GM12878 (cell line): ENCODE data around the gene LIX1L. TPM values are rescaled to one million over a fixed set of nuclear protein-coding genes. Genes with fewer than 3 reads are reported as not detected.
A peak's percentile ranks its signal among the peaks of the same experiment; 100 is the strongest.
"Not testable (repeated sequence)": the region's sequence is repeated elsewhere in the genome, so short reads cannot be mapped to it uniquely, and the experiment has no call there.

Experiments used
- ATAC-seq: fragments of 200-7000 bp; cut with Tn5 transposase; 3 replicates; pipeline ENCODE4 v1.9.1; 2020; ENCODE audit warnings: mild to moderate bottlenecking, moderate library complexity
- BruUV-seq: library from RNA; stranded (reverse); fragments of 400-500 nt; replicated peaks from 2 replicates; lab custom pipeline; 2021; lab: Mats Ljungman, UMichigan
- CTCF ChIA-PET: fragments of 300-600 bp; sonication (Branson Sonifier 250); formaldehyde crosslinking; extraction: SDS; loops from one replicate; lab custom pipeline; 2021; ENCODE audit warnings: inconsistent platforms; lab: Yijun Ruan, JAX
- POLR2A ChIA-PET: fragments of 350-600 bp; formaldehyde crosslinking; extraction: SDS; loops from one replicate; lab custom pipeline; 2021; ENCODE audit warnings: inconsistent platforms; lab: Charles Lee
- RAD21 ChIA-PET: fragments of 300-600 bp; sonication (Branson Sonifier 250); formaldehyde crosslinking; loops from one replicate; lab custom pipeline; 2023; ENCODE audit warnings: antibody characterized with exemption; ENCODE audit not compliant: unreplicated experiment; lab: Charles Lee
- SMC1A ChIA-PET: fragments of 300-600 bp; sonication (Branson Sonifier 250); formaldehyde crosslinking; loops from one replicate; lab custom pipeline; 2023; ENCODE audit not compliant: unreplicated experiment, uncharacterized antibody; lab: Charles Lee
- DNase-seq: peaks from one replicate; pipeline ENCODE4 v3.0.0-alpha.2; 2011; ENCODE audit warnings: low read depth, low spot score
- FAIRE-seq: peaks from 3 replicates; lab custom pipeline; 2011; peaks lifted over from hg19 to GRCh38; lab: Jason Lieb, UNC
- H2AFZ ChIP-seq: 2 replicates; pipeline ENCODE4 v1.6.0; 2011; ENCODE audit warnings: low read depth, low read length, control low read depth; ENCODE audit not compliant: control insufficient read depth
- H3K27ac ChIP-seq: 2 replicates; pipeline ENCODE4 v1.5.1; 2011; ENCODE audit warnings: control low read depth; ENCODE audit not compliant: control insufficient read depth, insufficient read depth
- H3K27me3 ChIP-seq, 2 experiments: replicated peaks in 1 of 2; 2 replicates each; pipeline versions ENCODE4 v1.6.0 to v1.6.1; 2011; ENCODE audit warnings: low read length in 1 of 2; ENCODE audit not compliant: control insufficient read depth in 2 of 2, insufficient read depth in 2 of 2
- H3K36me3 ChIP-seq, 2 experiments: 2 replicates each; pipeline ENCODE4 v1.5.1; 2011; ENCODE audit warnings: low read length in 1 of 2; ENCODE audit not compliant: control insufficient read depth in 2 of 2, insufficient read depth in 2 of 2
- H3K4me1 ChIP-seq: 2 replicates; pipeline ENCODE4 v1.6.1; 2011; ENCODE audit warnings: mild to moderate bottlenecking, low read length, moderate library complexity, mixed read lengths; ENCODE audit not compliant: control insufficient read depth, insufficient read depth
- H3K4me2 ChIP-seq: 2 replicates; pipeline ENCODE4 v1.6.0; 2011; ENCODE audit warnings: control low read depth; ENCODE audit not compliant: control insufficient read depth, insufficient read depth
- H3K4me3 ChIP-seq: fragments of 200-600 bp; sonication (generic); 2 replicates; pipeline ENCODE4 v1.5.1; 2016
- H3K79me2 ChIP-seq: 2 replicates; pipeline ENCODE4 v1.6.0; 2011; ENCODE audit warnings: low read length; ENCODE audit not compliant: control insufficient read depth, insufficient read depth
- H3K9ac ChIP-seq: 2 replicates; pipeline ENCODE4 v1.8.0; 2011; ENCODE audit warnings: low read length, control low read depth, mixed read lengths; ENCODE audit not compliant: control insufficient read depth, insufficient read depth
- H3K9me3 ChIP-seq: replicated peaks from 3 replicates; pipeline ENCODE4 v1.5.1; 2011; ENCODE audit warnings: mild to moderate bottlenecking, low read length; ENCODE audit not compliant: control insufficient read depth, insufficient read depth
- H4K20me1 ChIP-seq: 2 replicates; pipeline ENCODE4 v1.6.0; 2011; ENCODE audit not compliant: control insufficient read depth, insufficient read depth
- ATF7 ChIP-seq: fragments of 450-650 bp; IDR thresholded peaks from 2 replicates; pipeline ENCODE4 v1.6.1; 2016; ENCODE audit warnings: low read depth, mild to moderate bottlenecking
- BCL11A ChIP-seq: IDR thresholded peaks from 2 replicates; pipeline ENCODE4 v1.6.1; 2011; ENCODE audit warnings: low read depth, low read length
- CBX3 ChIP-seq: fragments of 200-600 bp; sonication (generic); IDR thresholded peaks from 2 replicates; pipeline ENCODE4 v1.6.1; 2016; ENCODE audit warnings: low read depth, borderline replicate concordance
- ESRRA ChIP-seq: IDR thresholded peaks from 2 replicates; pipeline ENCODE4 v1.6.1; 2012; ENCODE audit warnings: mild to moderate bottlenecking, low read length, improper control_type of control experiment
- TCF12 ChIP-seq: IDR thresholded peaks from 2 replicates; pipeline ENCODE4 v1.6.1; 2011; ENCODE audit warnings: low read depth, mild to moderate bottlenecking, low read length
- ZNF24 ChIP-seq: fragments of 450-650 bp; IDR thresholded peaks from 2 replicates; pipeline ENCODE4 v1.6.1; 2017; ENCODE audit warnings: antibody characterized with exemption, mild to moderate bottlenecking
- WGBS: methylation state at CpG from one replicate; pipeline ENCODE4 v1.1.6; 2016; ENCODE audit warnings: low lambda C conversion rate; ENCODE audit not compliant: insufficient replicate concordance, insufficient coverage; ENCODE audit errors: missing lambda C conversion rate; 5-methylcytosine and 5-hydroxymethylcytosine counted together
- in situ Hi-C: fragments of 300-500 bp; cut with MboI; formaldehyde crosslinking; loops from 9 replicates; pipeline ENCODE4 v1.14.3; 2018; ENCODE audit warnings: mixed read lengths
- intact Hi-C: fragments of 100-400 bp; cut with micrococcal nuclease; formaldehyde crosslinking; loops from one replicate; pipeline ENCODE4 v1.14.2; 2022; ENCODE audit not compliant: unreplicated experiment
- polyA plus RNA-seq, 11 experiments: library from polyadenylated mRNA; depleted of rRNA in 4 of 11; unstranded in 6 of 11; stranded (reverse) in 5 of 11; fragments of >200 nt; fragmentation: Nextera tagmentation in 4 of 11; fragmentation: Illumina TruSeq in 1 of 11; extraction: Ambion mirVana in 4 of 11; extraction: Trizol in 1 of 11; gene quantifications; 1 replicate in 1 of 11; 2 replicates in 10 of 11; pipeline versions ENCODE4 v1.2.1 to v1.2.3, GENCODE V29; 2011 to 2016; ENCODE audit warnings: inconsistent platforms in 2 of 11, missing spikeins in 2 of 11, low read depth in 1 of 11
- total RNA-seq, 4 experiments: library from RNA; depleted of rRNA in 3 of 4; stranded (reverse); fragments of >200 nt in 3 of 4; fragmentation: Illumina TruSeq in 1 of 4; extraction: Trizol in 1 of 4; gene quantifications; 2 replicates each; pipeline versions ENCODE4 v1.2.1 to v1.2.3, GENCODE V29; 2013 to 2021
- TF ChIP-seq, protein P1 (sequence below): fragments of 450-650 bp; IDR thresholded peaks from 2 replicates; pipeline ENCODE4 v1.6.1; 2016; ENCODE audit warnings: mild to moderate bottlenecking
- TF ChIP-seq, protein P2 (sequence below): fragments of 450-650 bp; formaldehyde crosslinking; IDR thresholded peaks from 2 replicates; pipeline ENCODE4 v1.5.0; 2022; ENCODE audit warnings: mild to moderate bottlenecking, missing genetic modification characterization
- TF ChIP-seq, protein P3 (sequence below): fragments of 450-650 bp; IDR thresholded peaks from 2 replicates; pipeline ENCODE4 v1.6.1; 2016; ENCODE audit warnings: mild to moderate bottlenecking, moderate library complexity, borderline replicate concordance

Gene LIX1L
- total and polyA plus RNA-seq, 10 of the 15 experiments (the other 5 are each of a cell fraction or from before 2014, with no cell fraction given) = 5.5 to 48.2 (median 15.3) TPM

DNA sequence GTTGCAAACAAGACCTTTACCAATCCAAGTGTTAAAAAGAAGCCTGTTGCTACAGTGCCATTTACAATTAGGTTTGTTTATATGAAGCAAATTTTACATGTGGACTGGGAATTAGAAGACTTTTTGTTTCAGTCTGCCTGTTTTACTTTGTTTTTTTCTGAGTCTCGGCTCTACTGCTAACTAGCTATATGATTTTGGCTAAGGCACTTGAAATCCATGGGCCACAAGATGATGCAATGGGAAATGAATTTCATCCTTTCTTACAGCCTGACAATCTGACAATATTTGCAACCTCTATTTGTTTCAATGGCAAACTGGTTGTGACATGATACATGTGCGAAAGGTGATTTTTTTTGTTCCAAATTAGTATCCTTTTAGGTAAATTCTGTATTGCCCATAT lies 35.6 kb downstream of the LIX1L start (continued):
- TF ChIP-seq, protein P1, sequence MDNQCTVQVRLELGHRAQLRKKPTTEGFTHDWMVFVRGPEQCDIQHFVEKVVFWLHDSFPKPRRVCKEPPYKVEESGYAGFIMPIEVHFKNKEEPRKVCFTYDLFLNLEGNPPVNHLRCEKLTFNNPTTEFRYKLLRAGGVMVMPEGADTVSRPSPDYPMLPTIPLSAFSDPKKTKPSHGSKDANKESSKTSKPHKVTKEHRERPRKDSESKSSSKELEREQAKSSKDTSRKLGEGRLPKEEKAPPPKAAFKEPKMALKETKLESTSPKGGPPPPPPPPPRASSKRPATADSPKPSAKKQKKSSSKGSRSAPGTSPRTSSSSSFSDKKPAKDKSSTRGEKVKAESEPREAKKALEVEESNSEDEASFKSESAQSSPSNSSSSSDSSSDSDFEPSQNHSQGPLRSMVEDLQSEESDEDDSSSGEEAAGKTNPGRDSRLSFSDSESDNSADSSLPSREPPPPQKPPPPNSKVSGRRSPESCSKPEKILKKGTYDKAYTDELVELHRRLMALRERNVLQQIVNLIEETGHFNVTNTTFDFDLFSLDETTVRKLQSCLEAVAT = no peak
- no peak for TF ChIP-seq ATF7
- TF ChIP-seq ZNF24 = no peak
- TF ChIP-seq BCL11A = no peak
- no peak for TF ChIP-seq TCF12
- no peak for TF ChIP-seq ESRRA
- TF ChIP-seq, protein P2, sequence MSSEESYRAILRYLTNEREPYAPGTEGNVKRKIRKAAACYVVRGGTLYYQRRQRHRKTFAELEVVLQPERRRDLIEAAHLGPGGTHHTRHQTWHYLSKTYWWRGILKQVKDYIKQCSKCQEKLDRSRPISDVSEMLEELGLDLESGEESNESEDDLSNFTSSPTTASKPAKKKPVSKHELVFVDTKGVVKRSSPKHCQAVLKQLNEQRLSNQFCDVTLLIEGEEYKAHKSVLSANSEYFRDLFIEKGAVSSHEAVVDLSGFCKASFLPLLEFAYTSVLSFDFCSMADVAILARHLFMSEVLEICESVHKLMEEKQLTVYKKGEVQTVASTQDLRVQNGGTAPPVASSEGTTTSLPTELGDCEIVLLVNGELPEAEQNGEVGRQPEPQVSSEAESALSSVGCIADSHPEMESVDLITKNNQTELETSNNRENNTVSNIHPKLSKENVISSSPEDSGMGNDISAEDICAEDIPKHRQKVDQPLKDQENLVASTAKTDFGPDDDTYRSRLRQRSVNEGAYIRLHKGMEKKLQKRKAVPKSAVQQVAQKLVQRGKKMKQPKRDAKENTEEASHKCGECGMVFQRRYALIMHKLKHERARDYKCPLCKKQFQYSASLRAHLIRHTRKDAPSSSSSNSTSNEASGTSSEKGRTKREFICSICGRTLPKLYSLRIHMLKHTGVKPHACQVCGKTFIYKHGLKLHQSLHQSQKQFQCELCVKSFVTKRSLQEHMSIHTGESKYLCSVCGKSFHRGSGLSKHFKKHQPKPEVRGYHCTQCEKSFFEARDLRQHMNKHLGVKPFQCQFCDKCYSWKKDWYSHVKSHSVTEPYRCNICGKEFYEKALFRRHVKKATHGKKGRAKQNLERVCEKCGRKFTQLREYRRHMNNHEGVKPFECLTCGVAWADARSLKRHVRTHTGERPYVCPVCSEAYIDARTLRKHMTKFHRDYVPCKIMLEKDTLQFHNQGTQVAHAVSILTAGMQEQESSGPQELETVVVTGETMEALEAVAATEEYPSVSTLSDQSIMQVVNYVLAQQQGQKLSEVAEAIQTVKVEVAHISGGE (CRISPR knock-in tag) = no peak
- TF ChIP-seq, protein P3, sequence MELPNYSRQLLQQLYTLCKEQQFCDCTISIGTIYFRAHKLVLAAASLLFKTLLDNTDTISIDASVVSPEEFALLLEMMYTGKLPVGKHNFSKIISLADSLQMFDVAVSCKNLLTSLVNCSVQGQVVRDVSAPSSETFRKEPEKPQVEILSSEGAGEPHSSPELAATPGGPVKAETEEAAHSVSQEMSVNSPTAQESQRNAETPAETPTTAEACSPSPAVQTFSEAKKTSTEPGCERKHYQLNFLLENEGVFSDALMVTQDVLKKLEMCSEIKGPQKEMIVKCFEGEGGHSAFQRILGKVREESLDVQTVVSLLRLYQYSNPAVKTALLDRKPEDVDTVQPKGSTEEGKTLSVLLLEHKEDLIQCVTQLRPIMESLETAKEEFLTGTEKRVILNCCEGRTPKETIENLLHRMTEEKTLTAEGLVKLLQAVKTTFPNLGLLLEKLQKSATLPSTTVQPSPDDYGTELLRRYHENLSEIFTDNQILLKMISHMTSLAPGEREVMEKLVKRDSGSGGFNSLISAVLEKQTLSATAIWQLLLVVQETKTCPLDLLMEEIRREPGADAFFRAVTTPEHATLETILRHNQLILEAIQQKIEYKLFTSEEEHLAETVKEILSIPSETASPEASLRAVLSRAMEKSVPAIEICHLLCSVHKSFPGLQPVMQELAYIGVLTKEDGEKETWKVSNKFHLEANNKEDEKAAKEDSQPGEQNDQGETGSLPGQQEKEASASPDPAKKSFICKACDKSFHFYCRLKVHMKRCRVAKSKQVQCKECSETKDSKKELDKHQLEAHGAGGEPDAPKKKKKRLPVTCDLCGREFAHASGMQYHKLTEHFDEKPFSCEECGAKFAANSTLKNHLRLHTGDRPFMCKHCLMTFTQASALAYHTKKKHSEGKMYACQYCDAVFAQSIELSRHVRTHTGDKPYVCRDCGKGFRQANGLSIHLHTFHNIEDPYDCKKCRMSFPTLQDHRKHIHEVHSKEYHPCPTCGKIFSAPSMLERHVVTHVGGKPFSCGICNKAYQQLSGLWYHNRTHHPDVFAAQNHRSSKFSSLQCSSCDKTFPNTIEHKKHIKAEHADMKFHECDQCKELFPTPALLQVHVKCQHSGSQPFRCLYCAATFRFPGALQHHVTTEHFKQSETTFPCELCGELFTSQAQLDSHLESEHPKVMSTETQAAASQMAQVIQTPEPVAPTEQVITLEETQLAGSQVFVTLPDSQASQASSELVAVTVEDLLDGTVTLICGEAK = no peak
- no peak for TF ChIP-seq CBX3

DNA sequence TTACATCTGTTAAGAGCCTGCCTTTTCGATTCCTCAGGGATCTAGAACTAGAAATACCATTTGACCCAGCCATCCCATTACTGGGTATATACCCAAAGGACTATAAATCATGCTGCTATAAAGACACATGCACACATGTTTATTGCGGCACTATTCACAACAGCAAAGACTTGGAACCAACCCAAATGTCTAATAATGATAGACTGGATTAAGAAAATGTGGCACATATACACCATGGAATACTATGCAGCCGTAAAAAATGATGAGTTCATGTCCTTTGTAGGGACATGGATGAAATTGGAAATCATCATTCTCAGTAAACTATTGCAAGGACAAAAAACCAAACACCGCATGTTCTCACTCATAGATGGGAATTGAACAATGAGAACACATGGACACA lies 37.5 kb downstream of the LIX1L start:
- H3K27ac ChIP-seq, H3K9ac ChIP-seq, FAIRE-seq, ATAC-seq, H3K36me3 ChIP-seq, H3K27me3 ChIP-seq, POLR2A ChIA-PET, in situ Hi-C loops, SMC1A ChIA-PET, intact Hi-C loops, BruUV-seq, H4K20me1 ChIP-seq, DNase-seq, H2AFZ ChIP-seq, H3K9me3 ChIP-seq: not testable (repeated sequence)
- Histone ChIP-seq H3K4me1 (peaks cover 13% of the 10 kb centered on the region), H3K4me2 (peak overlapping the region; percentile 100), H3K79me2 (peaks cover 12% of the 10 kb centered on the region), H3K4me3 (peak overlapping the region; percentile 97; the same call in 1 of the 2 replicates)
- RAD21 ChIA-PET = interaction anchor here (1.1 kb wide), 1 partner anchor 44 kb away, joined by 3 read pairs; the partner anchor contains the start of genes ANKRD34A and POLR3GL
- 94% methylated on average over 3 of the region's 4 CpGs for WGBS
- CTCF ChIA-PET = interaction anchor here (0.6 kb wide), 1 partner anchor 38 kb away, joined by 3 read pairs; the partner anchor contains the start of gene LIX1L
